Esophagus squamous epithelium (tissue), 4 donors: ENCODE measurements around the gene BIN1.

Experiments
- CTCF ChIP-seq, 6 experiments: fragments of 450-650 bp in 4 of 6; fragments of 200-600 bp in 2 of 6; sonication (generic) in 2 of 6; IDR thresholded peaks; one replicate each; pipeline ENCODE4 v1.5.1; 2016 to 2019; ENCODE audit warnings: antibody characterized with exemption in 6 of 6, mild to moderate bottlenecking in 4 of 6, moderate library complexity in 4 of 6
- POLR2A ChIP-seq, 4 donors: fragments of 450-650 bp; IDR thresholded peaks; one replicate each; pipeline ENCODE4 v1.6.1; 2017; ENCODE audit warnings: antibody characterized with exemption in 4 of 4, mild to moderate bottlenecking in 4 of 4, moderate library complexity in 3 of 4

DNA sequence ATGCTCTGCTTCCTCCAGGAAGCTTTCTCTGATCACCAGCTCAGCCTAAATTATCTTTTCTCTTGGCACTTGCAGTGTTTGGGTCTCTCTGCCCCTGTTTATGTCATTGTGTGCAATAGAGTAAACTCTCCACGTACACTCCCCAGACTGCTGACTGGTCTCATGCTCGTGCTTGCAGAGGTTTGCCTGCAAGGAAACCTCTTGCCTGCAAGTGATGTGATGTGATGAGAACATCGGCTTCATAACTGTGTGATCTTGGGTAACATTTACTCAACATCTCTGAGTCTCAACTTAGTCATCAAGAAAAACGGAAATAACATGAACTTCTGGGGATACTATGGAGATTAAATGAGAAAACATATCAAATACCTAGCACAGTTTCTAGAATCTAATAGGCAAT is 92.3 kb downstream of the BIN1 start:
- no peak for TF ChIP-seq CTCF (IDR thresholded peaks at IDR 0.05)
- TF ChIP-seq POLR2A (IDR thresholded peaks at IDR 0.05): no peak
